ENCODE results near the gene GDPD5.

The GDPD5 gene

GRCh38 chr11:75398906-75399305 lies 126.8 kb downstream of the GDPD5 start:
- no peak for TF ChIP-seq CTCF (IDR thresholded peaks at IDR 0.05)

DNA sequence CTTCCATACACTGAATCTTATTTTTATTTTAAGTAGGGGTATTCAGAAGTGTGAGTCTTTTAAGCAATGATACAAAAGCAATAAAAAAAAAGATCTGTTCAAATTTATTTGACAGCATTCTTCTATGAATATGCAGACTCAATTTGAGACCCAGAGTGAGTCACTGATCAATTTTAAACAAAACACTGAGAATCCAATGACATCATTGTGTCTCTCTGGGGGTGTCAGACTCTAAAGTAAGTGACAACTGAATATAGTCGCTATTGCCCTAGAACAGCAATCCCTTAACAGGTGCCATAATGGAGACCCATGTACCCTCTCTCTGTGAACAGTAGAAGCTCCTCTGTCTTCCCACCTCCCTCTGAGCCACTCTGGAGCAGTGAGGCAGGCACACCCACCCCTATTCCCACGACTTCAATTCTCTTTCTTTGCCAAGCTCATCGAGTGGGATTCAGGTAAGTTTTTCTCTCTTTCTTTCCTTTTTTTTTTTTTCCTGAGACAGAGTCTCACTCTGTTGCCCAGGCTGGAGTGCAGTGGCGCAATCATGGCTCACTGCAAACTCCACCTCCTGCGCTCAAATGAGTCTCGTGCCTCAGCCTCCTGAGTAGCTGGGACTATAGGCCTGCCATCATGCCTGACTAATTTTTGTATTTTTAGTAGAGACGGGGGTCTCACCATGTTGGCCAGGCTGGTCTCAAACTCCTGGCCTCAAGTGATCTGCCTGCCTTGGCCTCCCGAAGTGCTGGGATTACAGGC lies 131.5 kb downstream of the GDPD5 start:
- no peak for TF ChIP-seq CTCF (IDR thresholded peaks at IDR 0.05)

DNA sequence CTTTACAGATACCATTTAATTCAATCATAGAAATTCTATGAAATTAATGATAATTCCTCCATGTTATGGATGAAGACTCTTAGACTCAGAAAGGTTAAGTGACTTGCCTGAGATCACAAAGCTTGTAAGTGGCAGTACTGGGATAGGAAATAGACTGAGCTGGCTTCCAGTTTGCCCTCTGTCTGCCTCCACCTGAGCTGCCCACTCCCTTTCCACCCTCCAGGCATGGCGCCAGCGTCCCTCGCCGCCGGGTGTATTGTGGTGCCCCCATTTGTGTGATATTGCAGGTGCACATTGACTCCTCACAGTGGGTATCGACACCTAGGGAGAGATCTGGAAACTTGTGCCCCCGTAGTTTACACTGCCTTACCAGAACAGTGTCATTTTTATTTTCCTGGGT lies 135.8 kb downstream of the GDPD5 start:
- no peak for TF ChIP-seq CTCF (IDR thresholded peaks at IDR 0.05)

DNA sequence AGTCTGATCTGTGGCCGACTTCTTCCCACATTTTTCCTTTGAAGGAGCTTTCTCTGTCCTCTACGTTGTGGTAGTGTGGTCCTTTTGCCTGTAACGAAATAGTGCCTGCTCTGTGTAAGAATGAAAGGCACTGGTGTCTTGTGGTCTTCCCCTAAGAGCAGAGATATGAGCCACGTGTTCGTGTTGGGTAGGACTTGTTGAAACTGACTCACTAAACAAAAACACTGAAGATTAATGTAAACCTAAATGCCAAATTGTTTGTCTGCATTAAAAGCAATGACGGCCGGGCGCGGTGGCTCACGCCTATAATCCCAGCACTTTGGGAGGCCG lies 136.5 kb downstream of the GDPD5 start:
- no peak for TF ChIP-seq CTCF (IDR thresholded peaks at IDR 0.05)

DNA sequence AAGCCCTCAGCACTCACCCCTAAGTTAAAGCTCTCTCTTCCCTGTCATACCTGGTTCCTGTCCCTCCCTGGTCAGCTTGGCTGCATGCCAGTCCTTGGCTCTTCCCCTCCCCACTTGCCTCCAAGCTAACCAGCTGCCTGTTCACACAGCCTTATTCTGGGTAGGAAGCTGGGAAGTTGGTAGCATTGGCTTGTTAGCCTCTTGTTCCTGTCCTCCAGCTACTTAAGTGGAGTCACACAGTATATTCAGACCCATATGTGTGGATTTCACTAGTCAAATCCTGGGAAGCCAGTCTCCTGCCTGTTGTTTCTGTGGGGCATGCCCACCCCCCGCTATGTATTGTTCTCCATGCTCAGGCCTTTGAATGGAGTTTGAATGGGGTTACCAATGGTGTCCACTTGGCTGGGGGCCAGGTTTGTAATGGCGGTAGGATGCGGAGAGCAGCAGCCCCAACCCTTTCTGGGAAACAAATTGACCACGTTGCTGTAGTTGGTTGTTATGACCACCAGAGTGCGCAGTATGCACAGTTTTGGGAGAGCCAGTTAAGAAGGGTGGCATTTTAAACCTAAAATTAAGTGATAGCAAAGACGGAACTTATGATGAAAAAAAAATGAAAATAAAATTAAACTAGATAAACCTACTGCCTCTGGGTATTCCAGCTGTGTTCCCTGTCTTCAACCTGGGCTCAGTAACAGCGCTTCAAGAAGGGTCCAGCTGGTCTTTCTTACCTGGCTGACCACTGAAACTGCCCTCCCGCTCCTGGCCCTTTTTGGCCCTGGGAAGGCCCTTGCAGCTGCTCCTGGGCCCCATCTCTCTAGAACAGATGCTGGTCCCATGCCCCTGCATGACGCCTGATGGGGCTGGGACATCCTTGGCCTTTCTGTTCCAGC lies 137.1 kb downstream of the GDPD5 start:
- peak; percentile 91 for TF ChIP-seq CTCF (IDR thresholded peaks at IDR 0.05)

DNA sequence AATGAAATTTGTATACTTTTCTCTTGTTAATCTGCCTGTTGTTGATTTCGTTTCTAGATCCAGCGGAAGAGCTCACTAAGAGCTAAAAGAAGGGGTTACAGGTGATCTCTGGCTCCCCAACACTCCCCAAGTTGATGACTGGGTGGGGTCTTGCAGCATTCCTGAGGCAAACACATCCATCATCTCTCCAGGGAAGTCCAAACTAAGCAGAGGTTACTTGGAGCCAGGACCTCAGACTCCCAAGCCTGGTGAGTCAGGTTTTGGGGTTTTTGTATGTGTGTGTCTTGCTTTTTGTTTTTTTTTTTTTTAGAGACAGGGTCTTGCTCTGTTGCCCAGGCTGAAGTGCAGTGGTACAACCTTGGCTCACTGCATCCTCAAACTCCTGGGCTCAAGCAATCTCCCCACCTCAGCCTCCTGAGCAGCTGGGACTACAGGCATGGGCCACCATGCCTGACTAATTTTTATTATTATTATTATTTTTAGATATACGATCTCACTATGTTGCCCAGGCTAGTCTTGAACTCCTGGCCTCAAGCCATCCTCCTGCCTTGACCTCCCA lies 137.9 kb downstream of the GDPD5 start:
- TF ChIP-seq CTCF (IDR thresholded peaks at IDR 0.05): no peak

DNA sequence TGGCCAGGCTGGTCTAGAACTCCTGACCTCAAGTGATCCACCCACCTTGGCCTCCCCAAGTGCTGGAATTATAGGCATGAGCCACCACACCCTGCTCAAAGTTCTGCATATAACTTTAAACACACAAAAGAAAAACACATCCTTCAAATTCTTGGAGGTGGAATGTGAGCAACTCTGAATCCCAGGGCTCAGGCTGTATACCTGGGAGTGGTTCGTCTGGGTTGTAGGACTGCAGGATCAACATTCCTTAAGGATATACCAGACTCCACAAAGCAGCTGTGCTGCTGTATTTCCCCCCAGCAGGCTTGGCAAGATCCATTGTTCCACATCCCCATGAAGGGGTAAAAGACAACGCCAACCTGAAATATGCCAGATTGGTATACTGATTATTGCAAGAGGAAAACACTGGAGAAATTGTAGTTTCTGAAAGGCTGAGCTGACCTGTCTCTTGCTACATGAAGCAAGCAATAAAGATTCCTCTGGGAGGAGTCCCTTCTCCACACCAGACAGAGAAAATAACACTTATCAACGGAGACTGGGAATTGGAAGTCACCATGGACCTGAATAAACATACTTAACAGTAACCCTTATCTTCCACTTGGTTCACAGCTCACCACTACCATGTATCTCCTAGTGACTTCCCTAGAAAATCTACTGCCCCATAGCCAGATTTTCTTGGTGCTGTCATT lies 138.7 kb downstream of the GDPD5 start:
- no peak for TF ChIP-seq CTCF (IDR thresholded peaks at IDR 0.05)
